ENCODE measurements around the gene ZNF319. TPM values are rescaled to one million over a fixed set of nuclear protein-coding genes. Genes with fewer than 3 reads are reported as not detected.

Gene ZNF319
- total RNA-seq, 3 donors from 2014 or later (not counting 1 experiment from before 2014, with no cell fraction given), result 15.9 to 31.3 (median 29.3) TPM

DNA sequence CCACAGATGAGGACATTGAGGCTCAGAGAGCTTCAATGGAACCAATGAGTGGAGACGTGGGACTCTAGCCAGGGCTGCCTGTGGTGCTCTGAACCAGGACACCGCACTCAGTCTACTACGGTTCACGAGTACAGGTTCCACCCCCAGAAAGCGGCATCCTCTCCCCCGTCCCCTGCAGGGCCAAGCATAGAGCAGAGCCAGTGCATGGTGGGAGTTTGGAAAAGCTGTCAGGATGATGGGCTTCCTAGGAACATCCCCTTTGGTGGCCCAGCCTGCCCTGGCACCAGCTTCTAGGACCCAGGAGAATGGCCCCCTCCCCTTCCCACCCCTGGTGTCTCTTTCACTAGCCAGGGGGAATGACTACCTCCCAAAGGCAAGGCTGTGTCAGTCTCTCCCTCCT lies 8.4 kb downstream of the ZNF319 start:
- Mint-ChIP-seq H3K4me3 (no peak overlapping the region), H3K4me1 (peaks cover 8 to 30% of the 10 kb centered on the region in 2 donors), H3K27ac (no peak overlapping the region), H3K36me3 (peaks cover 5% of the 10 kb centered on the region), H3K27me3 (ENCODE audit: low read depth in 2 of 2) (no peaks in the 10 kb centered on the region), H3K9me3 (no peaks in the 10 kb centered on the region)
- H3K4me1 ChIP-seq (ENCODE audit: control insufficient read depth, insufficient read depth, low read length), result peaks cover 42% of the 10 kb centered on the region
- WGBS (ENCODE audit: insufficient coverage), result 91% methylated on average over 6 of the region's 6 CpGs
- H3K36me3 ChIP-seq (ENCODE audit: control insufficient read depth, insufficient read depth, low read length), result peaks cover 30% of the 10 kb centered on the region
- no peaks in the 10 kb centered on the region for H3K27me3 ChIP-seq (ENCODE audit: control insufficient read depth, insufficient read depth, low read length)
- TF ChIP-seq, protein P1, sequence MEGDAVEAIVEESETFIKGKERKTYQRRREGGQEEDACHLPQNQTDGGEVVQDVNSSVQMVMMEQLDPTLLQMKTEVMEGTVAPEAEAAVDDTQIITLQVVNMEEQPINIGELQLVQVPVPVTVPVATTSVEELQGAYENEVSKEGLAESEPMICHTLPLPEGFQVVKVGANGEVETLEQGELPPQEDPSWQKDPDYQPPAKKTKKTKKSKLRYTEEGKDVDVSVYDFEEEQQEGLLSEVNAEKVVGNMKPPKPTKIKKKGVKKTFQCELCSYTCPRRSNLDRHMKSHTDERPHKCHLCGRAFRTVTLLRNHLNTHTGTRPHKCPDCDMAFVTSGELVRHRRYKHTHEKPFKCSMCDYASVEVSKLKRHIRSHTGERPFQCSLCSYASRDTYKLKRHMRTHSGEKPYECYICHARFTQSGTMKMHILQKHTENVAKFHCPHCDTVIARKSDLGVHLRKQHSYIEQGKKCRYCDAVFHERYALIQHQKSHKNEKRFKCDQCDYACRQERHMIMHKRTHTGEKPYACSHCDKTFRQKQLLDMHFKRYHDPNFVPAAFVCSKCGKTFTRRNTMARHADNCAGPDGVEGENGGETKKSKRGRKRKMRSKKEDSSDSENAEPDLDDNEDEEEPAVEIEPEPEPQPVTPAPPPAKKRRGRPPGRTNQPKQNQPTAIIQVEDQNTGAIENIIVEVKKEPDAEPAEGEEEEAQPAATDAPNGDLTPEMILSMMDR (IDR thresholded peaks at IDR 0.05), result no peak
- no peak overlapping the region for H3K27ac ChIP-seq (ENCODE audit: low read length)
- H3K9me3 ChIP-seq (ENCODE audit: control insufficient read depth, insufficient read depth, low read length), result no peaks in the 10 kb centered on the region
- H3K4me3 ChIP-seq (ENCODE audit: low read length), result no peak overlapping the region
- no peak for DNase-seq
- no peak for ATAC-seq
- intact Hi-C loops (cut with micrococcal nuclease), result no loop called here

DNA sequence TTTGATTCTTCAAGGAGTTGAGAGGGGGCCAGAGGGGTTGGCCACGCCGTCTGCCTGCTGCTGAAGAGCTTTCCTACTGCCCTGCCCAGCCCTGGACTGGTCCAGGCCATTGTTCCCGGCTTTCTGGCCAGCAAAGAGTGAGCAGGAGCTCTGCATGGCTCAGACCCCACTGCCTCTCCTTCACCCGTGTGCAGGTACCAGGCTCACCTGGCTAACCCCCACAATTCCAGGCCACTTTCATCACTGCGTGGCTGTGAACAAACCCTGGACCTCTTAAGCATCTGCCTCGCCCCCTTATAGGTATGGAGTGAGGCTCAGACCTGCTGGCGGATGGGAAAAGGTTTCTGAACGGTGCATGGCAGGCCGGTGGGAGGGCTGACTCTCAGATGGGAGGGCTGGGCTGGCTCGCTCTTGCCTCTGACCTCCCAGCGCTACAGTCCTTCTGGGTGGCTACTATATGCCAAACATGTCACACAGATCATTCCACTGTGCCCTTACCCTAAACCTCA lies 8.9 kb downstream of the ZNF319 start:
- WGBS (ENCODE audit: insufficient coverage), result 95% methylated on average over 11 of the region's 11 CpGs
- peaks cover 25% of the 10 kb centered on the region for H3K36me3 ChIP-seq (ENCODE audit: control insufficient read depth, insufficient read depth, low read length)
- peaks cover 7 to 30% of the 10 kb centered on the region in 2 donors for H3K4me1 Mint-ChIP-seq
- no peaks in the 10 kb centered on the region for H3K27me3 ChIP-seq (ENCODE audit: control insufficient read depth, insufficient read depth, low read length)
- TF ChIP-seq, protein P1 (IDR thresholded peaks at IDR 0.05), result no peak
- intact Hi-C loops (cut with micrococcal nuclease), result no loop called here
- ATAC-seq (no peak), DNase-seq (no peak)
- H3K27ac Mint-ChIP-seq, result no peak overlapping the region
- H3K9me3 Mint-ChIP-seq, result no peaks in the 10 kb centered on the region
- no peaks in the 10 kb centered on the region for H3K9me3 ChIP-seq (ENCODE audit: control insufficient read depth, insufficient read depth, low read length)
- H3K4me1 ChIP-seq (ENCODE audit: control insufficient read depth, insufficient read depth, low read length), result peaks cover 37% of the 10 kb centered on the region
- H3K27me3 Mint-ChIP-seq (ENCODE audit: low read depth in 2 of 2), result no peaks in the 10 kb centered on the region
- no peak overlapping the region for H3K4me3 ChIP-seq (ENCODE audit: low read length)
- H3K27ac ChIP-seq (ENCODE audit: low read length), result no peak overlapping the region
- H3K4me3 Mint-ChIP-seq, result no peak overlapping the region
- peaks cover 5% of the 10 kb centered on the region for H3K36me3 Mint-ChIP-seq

DNA sequence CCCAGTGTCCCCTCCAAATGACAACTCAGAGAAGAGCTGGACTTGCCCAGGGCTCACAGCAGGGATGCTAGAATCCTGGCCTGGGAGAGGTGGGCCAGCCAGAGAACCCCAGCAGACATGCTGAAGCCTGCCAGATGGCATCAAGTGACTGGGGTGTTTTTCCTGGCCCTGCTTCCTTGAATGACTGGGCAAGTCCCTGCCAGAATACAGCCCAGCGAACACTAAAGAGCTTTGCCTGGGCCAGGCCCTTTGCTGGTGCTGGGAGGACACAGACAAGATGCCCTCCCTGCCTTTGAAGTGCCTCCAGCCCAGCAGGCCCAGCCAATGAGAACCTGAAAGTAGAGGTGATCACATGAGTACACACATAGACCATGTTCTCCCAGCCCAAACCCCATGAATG lies 11.5 kb downstream of the ZNF319 start:
- H3K4me3 ChIP-seq (ENCODE audit: low read length), result no peak overlapping the region
- no peak overlapping the region for H3K27ac ChIP-seq (ENCODE audit: low read length)
- H3K4me1 ChIP-seq (ENCODE audit: control insufficient read depth, insufficient read depth, low read length), result peaks cover 31% of the 10 kb centered on the region
- TF ChIP-seq, protein P1 (IDR thresholded peaks at IDR 0.05), result no peak
- no peaks in the 10 kb centered on the region for H3K27me3 ChIP-seq (ENCODE audit: control insufficient read depth, insufficient read depth, low read length)
- 67% methylated on average over 1 of the region's 1 CpG for WGBS (ENCODE audit: insufficient coverage)
- no peaks in the 10 kb centered on the region for H3K36me3 Mint-ChIP-seq
- no peak for ATAC-seq
- peaks cover 0 to 28% of the 10 kb centered on the region in 2 donors for H3K4me1 Mint-ChIP-seq
- no peak overlapping the region for H3K27ac Mint-ChIP-seq
- H3K4me3 Mint-ChIP-seq, result no peak overlapping the region
- no peak for DNase-seq
- H3K9me3 Mint-ChIP-seq, result no peaks in the 10 kb centered on the region
- intact Hi-C loops (cut with micrococcal nuclease), result no loop called here
- H3K27me3 Mint-ChIP-seq (ENCODE audit: low read depth in 2 of 2), result no peaks in the 10 kb centered on the region
- no peaks in the 10 kb centered on the region for H3K9me3 ChIP-seq (ENCODE audit: control insufficient read depth, insufficient read depth, low read length)
- H3K36me3 ChIP-seq (ENCODE audit: control insufficient read depth, insufficient read depth, low read length), result peaks cover 4% of the 10 kb centered on the region

Data from natural killer cell (primary cell).